HCEC 1CT (cell line): ENCODE measurements around the gene ARHGAP45.
"Not testable (repeated sequence)": the region's sequence is repeated elsewhere in the genome, so short reads cannot be mapped to it uniquely, and the experiment has no call there.

Experiments used
- DNase-seq: peaks from one replicate; pipeline ENCODE4 v3.0.0-alpha.2; 2017

The ARHGAP45 gene, protein sequence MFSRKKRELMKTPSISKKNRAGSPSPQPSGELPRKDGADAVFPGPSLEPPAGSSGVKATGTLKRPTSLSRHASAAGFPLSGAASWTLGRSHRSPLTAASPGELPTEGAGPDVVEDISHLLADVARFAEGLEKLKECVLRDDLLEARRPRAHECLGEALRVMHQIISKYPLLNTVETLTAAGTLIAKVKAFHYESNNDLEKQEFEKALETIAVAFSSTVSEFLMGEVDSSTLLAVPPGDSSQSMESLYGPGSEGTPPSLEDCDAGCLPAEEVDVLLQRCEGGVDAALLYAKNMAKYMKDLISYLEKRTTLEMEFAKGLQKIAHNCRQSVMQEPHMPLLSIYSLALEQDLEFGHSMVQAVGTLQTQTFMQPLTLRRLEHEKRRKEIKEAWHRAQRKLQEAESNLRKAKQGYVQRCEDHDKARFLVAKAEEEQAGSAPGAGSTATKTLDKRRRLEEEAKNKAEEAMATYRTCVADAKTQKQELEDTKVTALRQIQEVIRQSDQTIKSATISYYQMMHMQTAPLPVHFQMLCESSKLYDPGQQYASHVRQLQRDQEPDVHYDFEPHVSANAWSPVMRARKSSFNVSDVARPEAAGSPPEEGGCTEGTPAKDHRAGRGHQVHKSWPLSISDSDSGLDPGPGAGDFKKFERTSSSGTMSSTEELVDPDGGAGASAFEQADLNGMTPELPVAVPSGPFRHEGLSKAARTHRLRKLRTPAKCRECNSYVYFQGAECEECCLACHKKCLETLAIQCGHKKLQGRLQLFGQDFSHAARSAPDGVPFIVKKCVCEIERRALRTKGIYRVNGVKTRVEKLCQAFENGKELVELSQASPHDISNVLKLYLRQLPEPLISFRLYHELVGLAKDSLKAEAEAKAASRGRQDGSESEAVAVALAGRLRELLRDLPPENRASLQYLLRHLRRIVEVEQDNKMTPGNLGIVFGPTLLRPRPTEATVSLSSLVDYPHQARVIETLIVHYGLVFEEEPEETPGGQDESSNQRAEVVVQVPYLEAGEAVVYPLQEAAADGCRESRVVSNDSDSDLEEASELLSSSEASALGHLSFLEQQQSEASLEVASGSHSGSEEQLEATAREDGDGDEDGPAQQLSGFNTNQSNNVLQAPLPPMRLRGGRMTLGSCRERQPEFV

DNA sequence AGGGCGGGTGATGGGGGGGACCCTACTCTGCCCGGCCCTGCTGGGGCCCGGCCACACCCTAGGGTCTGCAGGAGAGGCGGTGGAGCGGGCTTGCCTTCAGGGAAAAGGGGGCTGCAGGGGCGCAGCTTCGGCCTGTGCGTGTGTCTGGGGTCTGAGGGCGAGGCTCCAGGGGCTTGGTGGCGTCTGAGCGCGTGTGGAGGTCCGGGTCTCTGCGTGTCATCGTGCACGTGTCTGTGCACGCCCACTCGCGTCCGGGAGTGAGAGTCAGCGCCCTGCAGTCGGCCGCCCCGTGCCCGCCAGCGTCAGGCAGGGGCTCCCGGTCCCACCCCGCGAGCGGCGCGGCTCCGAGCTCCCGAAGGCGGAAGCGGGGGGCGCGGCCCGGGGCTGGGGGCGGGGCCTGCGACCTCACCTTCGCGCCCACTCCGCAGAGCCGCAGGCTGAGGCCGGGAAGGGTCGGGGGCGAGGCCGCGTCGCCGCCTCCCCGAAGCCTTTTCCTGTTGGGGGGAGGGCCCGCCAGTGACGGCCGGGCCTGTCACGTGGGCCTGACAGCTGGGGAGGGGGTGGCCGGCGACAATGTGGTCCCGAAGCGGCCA is at the start of gene ARHGAP45:
Gene ARHGAP45 (plus strand): TSS at position 420 of the 593 bp plus-strand sequence. CDS start 239 bp downstream, outside the sequence.
- no peak for DNase-seq

DNA sequence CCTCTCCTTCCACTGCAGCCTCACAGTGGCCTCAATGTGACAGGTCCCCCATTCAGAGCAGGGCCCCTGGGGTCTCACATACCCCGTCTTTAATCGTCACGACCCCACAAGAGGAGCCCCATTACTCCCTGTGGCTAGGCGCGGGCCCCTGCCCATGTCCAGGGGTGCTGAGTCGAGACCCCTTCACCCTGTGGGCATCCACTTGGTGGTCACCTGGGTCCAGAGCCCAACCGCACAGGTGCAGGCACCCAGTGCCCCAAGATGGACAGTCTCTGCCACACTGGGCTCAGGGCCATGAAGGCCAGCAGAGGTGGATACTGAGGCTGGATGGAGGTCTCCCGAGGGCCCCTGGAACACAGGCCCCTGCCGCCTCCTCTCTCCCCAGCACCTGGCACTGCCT is 49.1 kb upstream of the ARHGAP45 start:
- no peak for DNase-seq

DNA sequence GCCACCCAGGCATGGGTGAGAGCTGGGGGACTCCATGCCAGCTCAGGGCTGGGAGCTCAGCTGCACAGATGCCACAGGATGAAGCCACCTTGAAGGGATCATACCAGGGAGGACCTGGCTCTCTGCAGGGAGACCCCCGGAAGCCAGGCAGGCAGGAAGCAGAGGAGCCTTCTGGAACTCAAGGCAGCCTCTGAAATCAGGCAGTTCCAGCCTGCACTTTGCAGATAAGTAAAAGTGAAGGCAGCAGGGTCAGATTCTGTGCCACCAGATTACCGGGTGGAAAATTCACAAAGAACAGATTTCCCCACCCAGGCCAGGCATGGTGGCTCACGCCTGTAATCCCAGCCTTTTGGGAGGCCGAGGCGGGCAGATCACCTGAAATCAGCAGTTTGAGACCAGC is 48.6 kb upstream of the ARHGAP45 start:
- no peak for DNase-seq

DNA sequence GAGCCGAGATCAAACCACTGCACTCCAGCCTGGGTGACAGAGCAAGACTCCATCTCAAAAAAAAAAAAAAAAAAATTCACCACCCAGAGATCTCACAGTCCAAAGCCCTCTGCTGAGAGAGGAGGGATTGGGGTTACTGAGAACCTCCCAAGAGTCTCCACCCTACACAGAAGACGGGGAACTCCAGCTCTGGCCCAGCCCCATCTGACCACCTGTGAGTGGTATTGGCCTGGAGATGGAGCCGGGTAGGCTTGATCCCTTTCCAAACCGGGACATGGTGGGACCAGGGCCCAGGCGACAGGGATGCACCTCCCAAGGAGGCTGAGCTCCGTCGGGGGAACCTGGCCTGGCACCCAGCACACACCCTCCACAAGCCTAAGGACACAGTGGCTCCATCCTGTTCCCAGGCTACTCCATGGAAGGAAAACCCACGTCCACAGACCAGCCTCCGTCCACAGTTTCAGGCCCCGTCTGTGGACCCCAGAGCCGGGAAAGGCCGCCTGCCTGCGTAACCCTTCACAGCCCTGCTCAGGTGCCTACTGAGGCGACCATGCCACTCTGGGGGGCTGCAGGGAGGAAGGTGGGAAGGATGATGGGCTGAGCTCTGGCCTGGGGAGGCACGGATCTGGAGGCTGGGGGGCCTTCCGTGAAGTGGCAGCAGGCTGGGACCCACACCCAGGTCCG is 47.9 kb upstream of the ARHGAP45 start:
- no peak for DNase-seq

DNA sequence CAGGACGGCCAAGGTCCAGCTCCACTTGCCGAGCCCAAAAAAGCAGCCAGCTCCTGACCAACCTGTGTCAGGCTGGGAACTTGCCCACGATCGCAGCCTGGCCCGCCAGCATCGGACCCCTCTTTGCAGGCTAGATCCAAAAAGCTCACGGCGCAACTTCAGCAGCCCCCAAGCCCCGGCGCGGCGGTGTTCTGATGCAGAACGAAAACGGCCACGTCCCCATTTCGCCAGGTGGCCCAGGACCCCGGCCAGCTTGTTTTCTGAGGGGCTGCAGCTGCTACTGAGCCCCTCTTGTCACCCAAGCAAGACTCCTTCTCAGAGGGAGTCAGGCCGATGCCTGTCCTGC is 47.4 kb upstream of the ARHGAP45 start:
- no peak for DNase-seq

DNA sequence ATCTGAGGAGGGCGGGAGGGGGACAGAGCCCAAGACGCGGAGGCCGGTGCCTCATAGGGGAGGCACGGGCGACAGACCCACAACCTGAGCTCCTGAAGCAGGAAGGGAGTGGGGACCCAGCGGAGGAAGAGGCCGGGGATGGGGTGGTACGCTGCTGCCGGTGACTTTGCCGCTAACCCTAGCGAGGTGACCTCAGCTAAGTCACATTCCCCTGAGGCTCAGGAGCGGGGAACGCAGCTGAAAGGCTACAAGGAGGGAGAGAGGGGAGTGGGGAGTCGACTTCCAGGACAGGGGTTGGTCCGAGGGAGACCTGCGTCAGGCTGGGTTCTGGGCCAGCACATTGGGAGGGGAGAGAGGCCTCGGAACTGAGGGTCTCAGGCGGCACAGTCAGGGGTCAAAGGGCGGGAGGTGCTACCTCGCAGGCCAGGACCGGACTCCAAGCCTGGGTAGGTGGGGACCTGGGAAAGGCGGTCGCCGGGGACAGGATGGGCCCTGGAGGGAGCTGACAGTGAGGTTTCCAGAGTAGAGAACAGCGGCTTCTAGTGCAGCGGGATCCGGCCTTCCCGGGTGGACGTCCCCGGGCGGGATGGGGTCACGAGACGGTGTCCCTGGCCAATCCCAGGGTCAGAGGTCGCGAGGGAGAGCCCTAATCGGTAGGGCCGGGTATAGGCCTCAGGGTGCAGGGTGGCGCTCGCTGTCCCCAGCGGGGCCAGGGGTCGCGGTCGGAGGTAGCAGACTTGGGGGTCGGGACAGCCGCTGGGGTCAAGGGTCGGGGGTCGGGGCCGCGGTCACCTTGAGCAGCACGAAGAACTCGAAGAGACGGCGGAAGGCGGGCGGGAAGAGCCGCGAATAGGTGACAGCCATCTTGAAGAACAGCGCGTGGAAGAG is 46.7 kb upstream of the ARHGAP45 start:
- no peak for DNase-seq

DNA sequence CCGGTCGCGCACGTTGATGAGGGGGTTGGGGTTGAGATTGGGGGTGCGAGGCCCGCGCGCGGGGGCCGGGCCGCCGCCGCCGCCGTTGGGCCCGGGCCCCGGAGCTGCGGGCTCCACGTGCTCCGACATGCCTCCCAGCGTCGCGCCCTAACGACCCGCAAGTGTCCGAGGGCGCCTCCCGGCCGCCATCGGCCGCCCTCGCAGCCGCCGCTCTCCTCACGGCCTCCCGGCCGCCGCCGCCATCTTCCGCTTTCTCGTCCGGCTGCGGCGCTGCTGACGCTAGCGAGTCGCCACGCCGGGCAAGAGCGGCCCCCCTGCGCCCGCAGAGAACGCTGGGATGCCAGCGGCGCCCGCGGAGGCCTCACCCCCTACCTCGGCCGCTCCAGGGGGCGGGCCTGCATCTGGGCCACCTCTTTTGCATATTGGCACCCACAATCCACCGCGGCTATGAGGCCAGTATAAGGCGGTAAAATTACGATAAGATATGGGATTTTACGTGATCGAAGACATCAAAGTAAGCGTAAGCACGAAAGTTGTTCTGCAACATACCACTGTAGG is 46.0 kb upstream of the ARHGAP45 start, which contains the start of gene TMEM259:
Gene TMEM259 (minus strand): TSS at position 256 of the 558 bp plus-strand sequence. CDS start 127 bp downstream, at position 129.
- peak; percentile 98 for DNase-seq

DNA sequence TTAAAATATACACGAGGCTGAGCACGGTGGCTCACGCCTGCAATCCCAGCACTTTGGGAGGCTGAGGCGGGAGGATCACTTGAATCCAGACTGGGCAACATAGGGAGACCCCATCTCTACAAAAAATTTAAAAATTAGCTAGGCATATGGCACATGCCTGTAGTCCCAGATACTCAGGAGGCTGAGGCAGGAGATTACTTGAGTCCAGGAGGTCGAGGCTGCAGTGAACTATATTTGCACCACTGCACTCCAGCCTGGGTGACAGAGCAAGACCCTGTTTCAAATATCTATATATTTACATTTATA is 43.1 kb upstream of the ARHGAP45 start:
- not testable (repeated sequence) for DNase-seq

DNA sequence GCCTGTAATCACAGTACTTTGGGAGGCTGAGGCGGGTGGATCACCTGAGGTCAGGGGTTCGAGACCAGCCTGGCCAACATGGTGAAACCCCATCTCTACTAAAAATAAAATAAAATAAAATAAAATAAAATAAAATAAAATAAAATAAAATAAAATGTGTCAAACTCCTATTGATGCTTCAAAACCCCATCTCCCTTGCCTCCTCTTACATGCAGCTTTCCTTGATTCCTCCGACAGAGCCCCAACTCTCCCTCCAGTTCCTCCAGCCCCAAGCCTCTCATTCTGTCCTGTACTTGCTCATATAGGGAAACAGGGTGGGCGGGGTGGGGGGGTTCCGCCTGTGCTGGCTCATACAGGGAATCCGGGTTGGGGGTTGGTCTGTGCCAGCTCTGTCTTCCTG is 41.9 kb upstream of the ARHGAP45 start:
- DNase-seq, result not testable (repeated sequence)

DNA sequence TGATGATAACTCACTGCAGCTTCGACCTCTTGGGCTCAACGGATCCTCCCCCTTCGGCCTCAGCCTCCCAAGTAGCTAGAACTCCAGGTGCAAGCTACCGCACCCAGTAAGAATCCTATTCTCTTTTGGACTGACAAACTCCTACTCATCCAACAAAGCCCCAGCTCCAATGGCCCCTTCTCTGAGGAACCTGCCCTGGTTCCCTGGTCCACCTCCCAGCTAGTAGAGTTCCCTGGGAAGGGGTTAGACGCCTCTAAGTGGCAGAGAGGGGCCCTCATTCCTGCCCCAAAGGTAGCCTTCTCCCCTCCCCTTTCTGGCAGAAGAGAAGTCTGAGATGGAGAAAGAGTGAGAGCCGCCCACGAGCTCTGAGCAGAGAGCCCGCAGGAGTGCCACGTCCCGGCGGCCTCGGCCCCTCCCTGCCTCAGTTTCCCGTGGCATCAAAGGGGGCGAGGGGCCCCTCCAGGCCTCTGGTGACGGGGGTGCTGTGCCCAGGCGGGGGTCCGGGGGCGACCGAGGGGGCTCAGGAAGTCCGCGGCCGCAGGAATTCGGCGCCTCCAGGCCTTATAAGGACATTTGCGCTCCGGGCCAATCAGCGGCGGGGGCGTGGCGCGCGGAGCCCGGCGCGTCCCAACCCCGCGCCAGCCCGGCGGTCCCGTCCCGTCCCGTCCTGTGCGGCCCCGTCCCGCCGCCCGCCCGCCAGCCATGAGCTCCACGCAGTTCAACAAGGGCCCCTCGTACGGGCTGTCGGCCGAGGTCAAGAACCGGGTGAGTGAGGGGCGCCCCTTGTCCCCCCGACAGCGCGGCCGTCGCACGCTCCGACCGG is 40.8 kb upstream of the ARHGAP45 start, which contains the start of gene CNN2:
Gene CNN2 (plus strand): TSS at position 649 of the 823 bp plus-strand sequence. CDS start 54 bp downstream, at position 703.
- peak; percentile 83 for DNase-seq

DNA sequence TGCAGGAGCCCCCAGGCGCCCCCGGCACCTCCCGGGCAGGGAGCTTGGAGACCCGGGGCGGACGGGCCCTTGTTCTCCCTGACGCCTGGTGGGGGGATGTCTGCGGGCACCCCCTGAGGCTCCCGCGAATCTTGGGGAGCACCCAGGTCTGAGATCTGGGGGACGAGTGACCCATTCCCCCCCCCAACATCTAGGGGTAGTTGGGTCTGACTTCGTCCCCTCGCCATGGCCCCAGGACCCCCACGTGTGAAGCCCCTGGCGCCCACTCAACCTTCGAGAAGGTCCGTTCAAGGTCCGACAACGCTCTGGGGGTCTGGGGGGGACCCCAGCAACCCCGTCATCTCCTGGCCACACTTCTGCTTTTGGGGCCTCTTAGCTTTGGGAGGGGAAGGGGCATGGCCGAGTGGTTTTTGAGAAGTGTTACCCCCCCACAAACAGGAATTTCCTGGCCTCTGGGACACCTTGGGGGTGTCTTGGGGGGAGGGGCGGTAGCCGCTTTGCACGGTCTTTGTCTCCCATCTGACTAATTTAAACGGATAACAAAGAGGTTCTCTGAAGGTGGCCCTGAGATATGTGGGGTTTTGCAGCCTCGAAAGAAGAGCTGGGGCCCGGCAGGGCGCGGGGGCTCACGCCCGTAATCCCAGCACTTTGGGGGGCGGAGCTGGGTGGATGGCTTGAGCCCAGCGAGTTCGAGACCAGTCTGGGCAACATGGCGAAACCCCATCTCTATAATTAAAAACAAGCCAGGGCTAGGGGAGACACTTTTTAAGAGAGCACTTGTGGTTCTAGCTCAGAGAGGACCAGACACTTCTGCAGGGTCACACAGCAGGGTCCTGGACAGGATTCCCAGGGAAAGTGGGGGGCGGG is 40.0 kb upstream of the ARHGAP45 start:
- peak; percentile 30 for DNase-seq

DNA sequence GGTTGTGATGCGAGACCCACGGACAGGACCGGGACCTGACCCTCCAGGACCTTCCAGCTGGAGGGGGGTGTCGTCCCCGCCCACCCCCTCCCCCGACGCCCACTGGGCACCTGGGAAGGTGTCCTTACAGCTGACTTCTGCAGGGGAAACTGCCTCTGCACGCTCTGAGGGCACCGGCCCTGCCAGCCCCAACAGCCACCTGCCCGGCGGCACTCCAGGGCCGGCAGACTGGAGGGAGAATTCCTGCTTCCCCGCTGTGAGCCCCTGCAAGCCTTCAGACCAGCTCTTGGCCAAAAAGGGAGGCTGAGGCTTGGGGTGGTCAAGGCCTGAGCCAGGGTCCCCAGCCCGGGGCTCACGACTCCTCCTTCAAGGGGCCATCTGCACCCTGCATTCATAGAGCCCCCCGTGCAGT is 39.3 kb upstream of the ARHGAP45 start:
- no peak for DNase-seq

DNA sequence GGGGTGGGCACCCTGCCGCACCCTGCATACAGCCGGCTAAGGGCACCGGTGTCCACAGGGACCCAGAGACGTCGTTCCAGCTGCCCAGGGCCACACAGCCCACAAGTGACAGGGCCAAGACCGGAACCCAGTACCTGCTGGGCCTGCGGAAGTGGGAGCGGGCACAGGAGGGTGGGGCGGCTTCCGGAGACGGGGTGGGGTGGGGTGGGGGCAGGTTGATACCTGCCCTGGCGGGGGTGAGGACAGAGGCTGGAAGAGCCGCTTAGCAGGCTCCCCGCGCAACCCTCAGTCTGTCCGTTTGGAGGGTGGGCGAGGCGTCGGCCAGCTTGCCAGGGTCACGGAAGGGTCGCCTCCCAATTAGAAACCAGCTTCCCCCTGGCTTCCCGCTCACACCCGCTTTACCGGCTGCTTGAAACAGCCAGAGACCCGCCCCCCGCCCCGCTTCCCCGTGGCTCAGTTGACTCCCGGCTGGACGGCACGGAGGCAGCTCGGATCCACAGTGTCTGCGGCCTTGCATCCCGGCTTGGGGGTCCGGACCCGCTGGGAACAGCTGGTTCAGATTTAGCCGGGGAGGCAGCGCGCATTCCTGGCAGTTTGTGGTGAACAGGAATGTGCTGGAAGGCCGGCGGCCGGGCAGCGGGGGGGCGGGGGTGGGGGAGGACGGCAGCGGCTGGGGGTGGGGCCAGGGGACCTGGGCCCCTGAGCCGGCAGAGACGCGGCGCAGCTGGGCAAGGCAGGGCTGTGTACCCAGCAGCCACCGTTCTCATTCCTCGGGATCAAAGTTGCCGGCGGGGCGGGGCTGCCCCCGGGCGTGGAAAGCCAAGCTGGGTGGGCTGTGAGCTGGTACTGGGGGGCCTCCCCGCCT is 38.7 kb upstream of the ARHGAP45 start:
- peak; percentile 92 for DNase-seq

DNA sequence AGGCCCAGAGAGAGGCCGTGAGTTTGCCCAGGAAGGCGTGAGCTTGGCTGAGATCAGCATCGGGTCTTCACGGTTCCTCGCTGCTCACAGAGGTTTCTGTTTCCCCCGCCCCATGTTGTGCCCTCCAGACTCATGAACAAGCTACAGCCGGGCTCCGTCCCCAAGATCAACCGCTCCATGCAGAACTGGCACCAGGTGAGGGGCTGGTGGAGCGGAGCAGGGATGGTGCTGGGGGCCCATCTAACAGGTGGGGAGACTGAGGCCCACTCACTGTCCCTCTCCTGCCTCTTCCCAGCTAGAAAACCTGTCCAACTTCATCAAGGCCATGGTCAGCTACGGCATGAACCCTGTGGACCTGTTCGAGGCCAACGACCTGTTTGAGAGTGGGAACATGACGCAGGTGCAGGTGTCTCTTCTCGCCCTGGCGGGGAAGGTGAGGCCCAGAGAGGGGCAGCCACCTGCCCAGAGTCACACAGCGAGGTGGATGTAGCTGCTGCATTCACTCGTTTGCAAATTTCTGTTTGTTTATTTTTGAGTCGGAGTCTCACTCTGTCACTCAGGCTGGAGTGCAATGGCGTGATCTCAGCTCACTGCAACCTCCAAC is 34.6 kb upstream of the ARHGAP45 start:
- no peak for DNase-seq

DNA sequence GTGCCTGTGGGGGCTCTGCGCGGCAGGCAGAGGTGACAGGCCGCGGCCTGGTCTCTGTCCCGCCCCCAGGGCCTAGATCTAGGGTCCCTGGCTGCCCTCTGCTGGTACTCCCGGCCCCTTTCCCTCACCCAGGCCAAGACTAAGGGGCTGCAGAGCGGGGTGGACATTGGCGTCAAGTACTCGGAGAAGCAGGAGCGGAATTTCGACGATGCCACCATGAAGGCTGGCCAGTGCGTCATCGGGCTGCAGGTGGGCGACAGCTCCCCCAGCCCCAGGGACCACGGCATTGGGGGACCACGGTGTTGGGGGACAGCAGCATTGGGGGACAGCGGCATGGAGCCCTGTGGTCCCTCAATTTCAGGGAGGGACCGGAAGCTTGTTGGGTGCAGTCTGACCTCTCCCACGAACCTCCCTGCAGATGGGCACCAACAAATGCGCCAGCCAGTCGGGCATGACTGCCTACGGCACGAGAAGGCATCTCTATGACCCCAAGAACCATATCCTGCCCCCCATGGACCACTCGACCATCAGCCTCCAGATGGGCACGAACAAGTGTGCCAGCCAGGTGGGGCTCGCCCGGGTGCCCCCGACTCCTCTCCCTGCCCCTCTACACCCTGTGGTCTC is 30.9 kb upstream of the ARHGAP45 start:
- DNase-seq, result no peak

DNA sequence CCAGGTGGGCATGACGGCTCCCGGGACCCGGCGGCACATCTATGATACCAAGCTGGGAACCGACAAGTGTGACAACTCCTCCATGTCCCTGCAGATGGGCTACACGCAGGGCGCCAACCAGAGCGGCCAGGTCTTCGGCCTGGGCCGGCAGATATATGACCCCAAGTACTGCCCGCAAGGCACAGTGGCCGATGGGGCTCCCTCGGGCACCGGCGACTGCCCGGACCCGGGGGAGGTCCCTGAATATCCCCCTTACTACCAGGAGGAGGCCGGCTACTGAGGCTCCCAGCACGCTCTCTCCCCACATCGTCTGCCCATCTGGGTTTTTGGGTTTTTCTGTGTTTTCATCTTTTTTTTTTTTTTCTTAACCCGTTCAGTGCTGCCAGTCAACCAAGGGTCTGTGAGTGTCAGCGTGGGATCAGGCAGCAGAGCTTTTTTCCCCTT is 29.3 kb upstream of the ARHGAP45 start:
- DNase-seq, result no peak
